Stimulated activated CD8-positive, alpha-beta memory T cell treated with anti-CD3 and anti-CD28 coated beads, Interleukin-12 subunit alpha, Interleukin-12 subunit beta, amount 100 ng/mL, for 1 hour (primary cell): ENCODE results near the gene MAP1A.

ENCODE experiments used
- DNase-seq: peaks from one replicate; pipeline ENCODE4 v3.0.0-alpha.2; 2020; ENCODE audit warnings: low read depth

The MAP1A gene

GRCh38 chr15:43511012-43511885 is 6.2 kb upstream of the MAP1A start:
- no peak for DNase-seq

GRCh38 chr15:43513550-43513949 is 3.9 kb upstream of the MAP1A start:
- DNase-seq = no peak

GRCh38 chr15:43514241-43515057 is 3.0 kb upstream of the MAP1A start:
- DNase-seq = no peak

GRCh38 chr15:43515741-43516140 is 1.7 kb upstream of the MAP1A start:
- DNase-seq = no peak

GRCh38 chr15:43516185-43516584 is 1.2 kb upstream of the MAP1A start:
- DNase-seq = no peak

- no peak for DNase-seq
These were observed 531 bp upstream of the MAP1A start for GRCh38 chr15:43516801-43517353.

GRCh38 chr15:43518197-43518761 is 871 bp downstream of the MAP1A start:
- DNase-seq = no peak

- DNase-seq = no peak
These were observed 1.8 kb downstream of the MAP1A start for GRCh38 chr15:43519196-43519595.

- no peak for DNase-seq
These were observed 2.7 kb downstream of the MAP1A start for GRCh38 chr15:43520138-43520537.

GRCh38 chr15:43521419-43521818 is 4.0 kb downstream of the MAP1A start:
- DNase-seq = no peak

- DNase-seq = no peak
These were observed 4.8 kb downstream of the MAP1A start for GRCh38 chr15:43522247-43522646.

GRCh38 chr15:43523646-43524045 is 6.2 kb downstream of the MAP1A start:
- no peak for DNase-seq

- DNase-seq = no peak
These were observed 6.9 kb downstream of the MAP1A start for GRCh38 chr15:43524254-43524845.

GRCh38 chr15:43525131-43525530 is 7.7 kb downstream of the MAP1A start:
- DNase-seq = no peak

GRCh38 chr15:43526261-43526930 is 9.0 kb downstream of the MAP1A start:
- no peak for DNase-seq

GRCh38 chr15:43527016-43527801 is 9.8 kb downstream of the MAP1A start:
- DNase-seq = no peak

GRCh38 chr15:43527802-43528541 is 10.6 kb downstream of the MAP1A start:
- no peak for DNase-seq

- no peak for DNase-seq
These were observed 11.2 kb downstream of the MAP1A start for GRCh38 chr15:43528542-43529007.

GRCh38 chr15:43529141-43529540 is 11.7 kb downstream of the MAP1A start:
- no peak for DNase-seq
